ENCODE measurements around the gene RPGR.

Gene RPGR

DNA sequence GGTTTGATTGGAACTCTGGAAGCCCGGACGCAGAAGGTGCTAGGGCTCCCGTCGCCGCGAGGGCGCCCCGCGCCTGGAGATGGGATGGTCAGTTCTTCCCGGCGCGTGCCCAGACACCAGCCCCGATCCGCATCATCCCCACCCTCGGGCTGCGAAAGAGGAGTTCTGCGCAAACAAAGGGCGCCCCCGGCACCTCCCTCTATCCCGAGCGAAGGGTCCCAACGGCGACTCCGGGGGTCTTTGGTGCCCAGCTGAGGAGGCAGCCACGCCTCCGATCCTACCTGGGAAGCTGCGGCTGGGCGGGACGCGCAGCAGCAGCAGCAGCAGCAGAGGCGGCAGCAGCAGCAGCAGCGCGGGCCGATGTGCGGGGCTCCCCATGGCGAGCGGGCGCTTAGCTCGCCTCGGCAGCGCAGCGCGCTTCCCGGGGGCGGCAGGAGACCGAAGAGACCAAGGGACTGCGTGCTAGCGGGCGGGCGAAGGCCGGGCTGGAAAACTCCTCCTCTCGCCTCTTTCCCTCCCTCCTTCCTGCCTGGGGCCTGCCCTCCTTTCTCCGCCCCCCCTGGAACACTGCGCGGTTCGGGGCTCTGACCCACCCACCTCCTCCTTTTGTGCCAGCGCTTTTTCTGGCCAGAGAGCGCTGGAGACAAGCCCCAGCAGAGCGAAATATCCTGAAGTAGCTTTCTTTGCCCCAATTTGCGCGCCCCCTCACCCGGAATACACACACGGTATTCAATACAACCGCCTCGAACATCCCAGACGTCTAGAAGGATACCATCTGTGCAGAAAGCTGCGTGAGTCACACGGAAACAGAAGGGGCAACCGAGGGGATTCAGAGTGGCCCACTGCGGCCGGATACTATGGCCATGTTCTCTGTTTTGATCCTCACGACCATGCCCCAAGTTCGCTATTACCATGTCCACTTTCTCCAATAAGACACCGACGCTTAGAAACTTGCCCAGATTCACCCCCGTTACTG, 106.6 kb downstream of the RPGR start, which contains the start of gene SRPX:
SRPX (minus strand) TSS at position 457 of the 976 bp plus-strand sequence; CDS start at position 378, 79 bp downstream.
- Histone ChIP-seq H3K36me3 (ENCODE audit: insufficient read depth, low read length) (no peaks in the 10 kb centered on the region), H3K4me3 (ENCODE audit: low read length) (peak within 1 kb of the TSS; percentile 65), H3K9ac (ENCODE audit: low read depth, low read length) (peak within 1 kb of the TSS; percentile 64), H3K9me3 (ENCODE audit: insufficient read depth, low read depth, low read length) (no peaks in the 10 kb centered on the region), H3K27me3 (ENCODE audit: insufficient read depth, low read length) (peaks cover 44% of the 10 kb centered on the region), H3K4me1 (ENCODE audit: insufficient read depth, low read length) (peaks cover 7% of the 10 kb centered on the region; the same call in 1 of the 2 replicates), H3K27ac (ENCODE audit: low read depth, low read length) (no peak within 1 kb of the TSS)
- WGBS: 4% methylated on average over 76 of the region's 76 CpGs

DNA sequence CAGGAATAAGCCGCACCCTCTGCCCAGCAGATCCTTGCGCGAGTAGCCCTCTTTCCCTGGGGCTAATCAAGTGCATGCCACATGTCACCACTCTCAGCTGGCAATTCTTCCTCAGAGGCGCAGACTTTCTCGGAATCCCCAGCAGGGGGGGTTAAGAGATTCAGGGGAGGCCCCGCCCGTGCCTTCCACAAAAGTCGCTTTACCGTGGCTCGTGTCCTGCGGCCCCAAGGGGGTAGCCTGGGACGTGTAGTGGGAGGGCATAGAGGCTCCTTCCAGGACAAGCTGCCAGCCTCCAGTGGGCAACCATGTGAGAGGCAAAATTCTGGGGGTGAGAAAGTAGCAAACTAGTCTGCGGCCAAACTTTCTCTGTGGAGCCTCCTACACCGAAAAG, 107.3 kb downstream of the RPGR start:
- Histone ChIP-seq H3K9me3 (ENCODE audit: insufficient read depth, low read depth, low read length) (no peaks in the 10 kb centered on the region), H3K4me3 (ENCODE audit: low read length) (peak overlapping the region; percentile 65), H3K27me3 (ENCODE audit: insufficient read depth, low read length) (peaks cover 44% of the 10 kb centered on the region), H3K27ac (ENCODE audit: low read depth, low read length) (no peak overlapping the region), H3K36me3 (ENCODE audit: insufficient read depth, low read length) (no peaks in the 10 kb centered on the region), H3K9ac (ENCODE audit: low read depth, low read length) (peak overlapping the region; percentile 64), H3K4me1 (ENCODE audit: insufficient read depth, low read length) (peaks cover 7% of the 10 kb centered on the region; the same call in 1 of the 2 replicates)
- under 1% methylated on average over 14 of the region's 14 CpGs for WGBS

All from HUES64 (cell line).